IPS DF 4.7 (cell line): ENCODE data around the gene NOXA1.
A peak's percentile ranks its signal among the peaks of the same experiment; 100 is the strongest.
"Not testable (repeated sequence)": the region's sequence is repeated elsewhere in the genome, so short reads cannot be mapped to it uniquely, and the experiment has no call there.

Experiments
- DNase-seq: peaks from one replicate; pipeline ENCODE4 v3.0.0-alpha.2; 2013; ENCODE audit warnings: low spot score; ENCODE audit errors: extremely low read depth

The NOXA1 gene

DNA sequence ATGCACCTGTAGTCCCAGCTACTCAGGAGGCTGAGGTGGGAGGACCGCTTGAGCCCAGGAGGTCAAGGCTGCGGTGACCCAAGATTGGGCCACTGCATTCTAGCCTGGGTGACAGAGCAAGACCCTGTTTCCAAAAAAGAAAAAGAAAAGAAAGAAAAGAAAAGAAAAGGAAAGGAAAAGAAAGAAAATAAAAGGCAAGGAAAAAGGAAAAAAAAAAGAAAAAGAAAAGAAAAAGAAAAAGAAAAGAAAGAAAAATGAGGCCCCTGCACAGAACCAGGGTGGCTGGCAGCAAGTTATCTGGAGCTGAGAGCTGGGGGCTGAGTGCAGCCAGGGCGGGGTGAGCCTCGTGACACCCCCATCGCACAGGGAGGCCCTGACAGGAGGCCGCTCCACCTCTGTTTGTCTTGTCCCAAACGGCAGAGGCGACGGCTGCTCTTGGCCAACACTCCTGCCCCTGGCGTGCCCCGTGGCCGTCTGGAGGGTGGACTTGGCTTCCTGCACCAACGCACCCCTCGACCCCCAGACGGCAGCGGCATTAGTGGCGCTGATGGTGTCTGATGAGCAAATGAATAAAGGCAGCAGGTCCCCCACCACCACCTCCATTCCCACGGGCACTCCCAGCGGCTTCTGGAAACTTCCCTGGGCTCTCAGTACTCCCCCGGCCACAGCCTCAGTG is 17.0 kb upstream of the NOXA1 start:
- DNase-seq = no peak

DNA sequence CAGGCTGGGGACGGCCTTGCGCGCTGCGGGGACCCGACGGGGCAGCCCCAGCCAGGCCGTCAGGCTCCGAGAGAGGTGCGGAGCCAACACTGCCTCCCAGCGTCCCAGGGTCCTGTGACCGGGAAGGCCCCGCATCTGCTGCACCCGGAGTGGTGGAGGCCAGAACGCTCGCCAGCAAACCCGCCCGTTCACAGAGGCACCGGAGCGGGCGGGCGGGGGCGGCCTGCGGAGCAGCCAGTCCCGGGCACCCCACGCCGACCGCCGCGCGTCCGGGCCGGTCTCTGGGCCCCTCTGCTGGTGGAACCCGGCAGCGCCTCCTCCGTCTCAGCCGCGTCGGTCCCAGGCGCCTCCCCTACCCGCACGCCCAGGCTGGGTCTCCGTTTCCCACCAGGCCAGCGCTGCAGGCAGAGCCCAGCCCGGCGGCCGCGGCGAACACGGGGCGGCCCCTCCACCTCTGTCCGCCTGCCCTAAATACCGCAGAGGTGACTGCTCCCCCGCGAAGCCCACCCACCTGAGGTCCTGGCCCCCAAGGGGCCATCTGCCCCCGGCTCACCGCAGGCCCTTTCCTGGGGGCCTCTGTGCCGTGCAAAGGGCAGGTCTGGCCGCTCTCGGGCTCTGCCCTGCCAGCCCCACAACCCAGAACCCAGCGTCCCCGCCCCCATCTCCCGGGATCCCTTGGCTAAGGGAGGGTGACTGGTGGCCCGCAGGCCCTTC is 16.2 kb upstream of the NOXA1 start:
- peak; percentile 14 for DNase-seq

DNA sequence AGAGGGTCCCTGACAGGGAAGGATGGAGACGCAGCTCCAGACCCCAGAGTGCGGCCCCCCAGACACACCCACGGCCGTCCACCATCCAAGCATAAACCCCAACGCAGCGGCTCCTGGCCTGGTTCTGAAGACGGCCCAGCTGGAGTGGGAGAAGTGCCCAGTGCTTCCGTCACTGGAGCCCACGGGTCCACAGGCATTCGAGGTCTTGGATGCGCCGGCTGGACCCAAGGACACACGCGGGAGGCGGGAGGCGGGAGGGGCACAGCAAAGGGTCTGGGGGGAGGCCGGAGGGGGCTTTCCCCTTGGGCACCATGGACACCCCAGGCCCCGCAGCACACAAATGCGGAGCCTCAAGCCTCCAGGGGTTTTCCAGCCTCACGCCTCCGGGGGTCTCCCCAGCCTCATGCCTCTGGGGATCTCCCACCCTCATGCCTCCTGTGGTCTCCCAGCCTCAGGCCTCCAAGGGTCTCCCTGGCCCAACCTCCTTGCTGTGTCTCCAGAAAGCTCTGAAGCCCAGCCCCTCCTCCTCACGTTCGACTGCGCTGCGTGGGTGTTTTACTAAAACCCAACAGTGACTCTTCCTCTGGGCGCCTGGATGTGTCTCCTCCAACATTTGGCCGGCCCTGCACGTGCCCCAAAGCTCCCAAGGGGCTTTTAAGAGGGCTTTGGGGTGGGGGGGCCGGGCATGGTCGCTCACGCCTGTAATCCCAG is 15.4 kb upstream of the NOXA1 start:
- no peak for DNase-seq

DNA sequence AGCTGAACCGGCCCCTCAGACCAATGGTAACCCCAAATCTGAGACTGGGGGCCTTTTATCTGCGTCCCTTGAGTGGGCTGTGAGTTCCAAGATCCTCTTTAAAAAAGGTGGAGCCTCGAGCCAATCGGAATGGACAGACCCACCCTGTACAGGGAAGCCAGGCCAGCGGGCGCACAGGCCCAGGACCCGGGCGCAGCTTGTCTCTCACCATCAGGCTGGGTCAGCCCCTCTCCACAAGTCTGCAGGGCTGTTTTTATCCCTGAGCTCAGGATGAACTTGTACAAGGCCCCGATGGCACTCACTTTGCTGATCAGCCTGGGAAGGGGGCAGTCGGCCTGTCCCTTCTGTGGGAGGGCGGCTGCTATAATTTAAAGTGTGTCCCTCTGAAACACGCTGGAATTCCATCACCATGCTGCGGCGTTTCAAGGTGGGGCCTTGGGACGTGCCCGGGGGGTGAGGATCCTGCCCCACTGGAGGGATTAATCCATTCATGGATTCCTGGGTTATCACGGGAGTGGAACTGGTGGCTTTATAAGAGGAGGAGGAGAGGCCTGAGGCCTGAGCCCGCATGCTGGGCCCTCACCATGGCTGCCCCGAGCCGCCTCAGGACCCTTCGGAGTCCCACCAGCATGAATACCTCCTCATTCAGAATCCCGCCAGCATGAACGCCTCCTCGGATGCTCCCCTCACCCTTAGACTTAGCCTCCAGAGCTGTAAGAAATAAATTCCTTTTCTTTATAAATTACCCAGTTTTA is 14.4 kb upstream of the NOXA1 start:
- DNase-seq = no peak

DNA sequence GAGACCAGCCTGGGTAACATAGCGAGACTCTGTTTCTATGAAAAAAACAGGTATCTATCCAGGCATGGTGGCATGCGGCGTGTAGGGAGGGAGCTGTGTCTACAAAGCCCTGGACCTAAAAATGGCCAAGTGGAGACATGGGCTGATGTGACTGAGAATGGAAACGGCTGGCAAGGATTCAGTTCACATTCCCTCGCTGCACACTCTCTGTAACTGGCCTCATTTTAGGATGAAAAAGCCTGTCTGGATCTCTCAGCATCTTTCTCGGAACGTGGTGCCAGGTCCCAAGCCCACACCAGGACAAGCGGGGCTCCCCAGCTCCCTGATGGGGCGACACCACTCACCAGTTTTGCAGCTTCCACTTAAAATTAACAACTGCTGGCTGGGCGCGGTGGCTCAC is 13.7 kb upstream of the NOXA1 start:
- DNase-seq = no peak

DNA sequence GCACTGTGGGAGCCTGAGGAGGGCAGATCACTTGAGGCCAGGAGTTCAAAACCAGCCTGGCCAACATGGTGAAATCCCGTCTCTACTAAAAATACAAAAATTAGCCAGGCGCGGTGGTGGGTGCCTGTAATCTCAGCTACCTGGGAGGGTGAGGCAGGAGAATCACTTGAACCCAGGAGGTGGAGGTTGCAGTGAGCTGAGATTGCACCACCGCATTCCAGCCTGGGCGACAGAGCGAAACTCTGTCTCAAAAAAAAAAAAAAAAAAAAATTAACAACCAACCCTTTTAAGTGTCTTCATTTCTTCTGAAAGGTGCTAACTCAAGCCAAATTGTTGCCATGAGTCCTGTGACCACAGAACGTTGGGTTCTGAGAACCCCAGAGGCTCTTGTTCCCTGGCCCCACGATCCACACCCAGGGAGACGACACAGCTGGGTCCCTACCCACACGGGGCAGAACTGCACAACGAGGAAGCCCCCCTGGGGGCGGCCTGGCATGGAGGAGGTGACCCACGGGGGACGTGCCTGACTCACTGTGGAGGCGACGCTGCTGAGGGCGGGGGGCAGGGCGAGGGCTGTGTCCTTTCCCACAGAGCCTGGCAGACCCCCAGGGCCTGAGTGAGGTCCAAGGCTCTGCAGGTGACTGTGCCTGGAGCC is 12.8 kb upstream of the NOXA1 start:
- not testable (repeated sequence) for DNase-seq

DNA sequence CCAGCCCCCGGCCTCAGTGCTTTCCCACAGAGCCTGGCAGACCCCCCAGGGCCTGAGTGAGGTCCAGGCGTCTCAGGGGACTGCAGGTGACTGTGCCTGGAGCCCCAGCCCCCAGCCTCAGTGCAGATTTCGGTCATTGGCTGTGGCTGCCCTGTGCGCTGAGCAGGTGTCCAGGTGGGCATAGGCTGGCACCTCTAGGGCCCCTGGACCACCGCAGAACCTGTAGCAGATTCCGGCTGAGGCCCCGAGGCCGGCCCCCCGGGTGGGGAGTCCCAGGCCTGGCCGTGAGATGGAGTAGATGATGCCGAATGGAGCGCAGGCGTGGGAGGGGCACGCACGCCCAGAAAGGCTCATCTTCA is 12.3 kb upstream of the NOXA1 start:
- no peak for DNase-seq

DNA sequence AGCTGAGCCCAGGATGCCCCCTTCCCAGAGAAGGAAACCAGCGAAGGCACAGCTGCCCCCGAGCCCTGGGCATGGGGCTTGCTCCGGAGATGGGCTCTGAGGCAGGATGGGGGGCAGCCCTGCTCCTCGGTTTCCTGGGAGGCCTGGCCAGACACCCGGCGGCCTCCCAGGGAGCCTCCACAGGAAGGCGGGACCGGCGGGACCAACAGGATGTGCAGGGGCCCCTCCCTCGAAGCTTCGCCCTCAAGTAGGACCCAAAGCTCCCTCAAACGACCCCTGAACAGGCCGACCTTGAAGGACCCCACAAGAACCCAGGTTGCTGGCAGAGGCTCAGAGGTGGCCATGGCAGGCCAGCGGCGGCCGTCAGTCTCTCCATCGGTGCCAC is 11.9 kb upstream of the NOXA1 start:
- no peak for DNase-seq

DNA sequence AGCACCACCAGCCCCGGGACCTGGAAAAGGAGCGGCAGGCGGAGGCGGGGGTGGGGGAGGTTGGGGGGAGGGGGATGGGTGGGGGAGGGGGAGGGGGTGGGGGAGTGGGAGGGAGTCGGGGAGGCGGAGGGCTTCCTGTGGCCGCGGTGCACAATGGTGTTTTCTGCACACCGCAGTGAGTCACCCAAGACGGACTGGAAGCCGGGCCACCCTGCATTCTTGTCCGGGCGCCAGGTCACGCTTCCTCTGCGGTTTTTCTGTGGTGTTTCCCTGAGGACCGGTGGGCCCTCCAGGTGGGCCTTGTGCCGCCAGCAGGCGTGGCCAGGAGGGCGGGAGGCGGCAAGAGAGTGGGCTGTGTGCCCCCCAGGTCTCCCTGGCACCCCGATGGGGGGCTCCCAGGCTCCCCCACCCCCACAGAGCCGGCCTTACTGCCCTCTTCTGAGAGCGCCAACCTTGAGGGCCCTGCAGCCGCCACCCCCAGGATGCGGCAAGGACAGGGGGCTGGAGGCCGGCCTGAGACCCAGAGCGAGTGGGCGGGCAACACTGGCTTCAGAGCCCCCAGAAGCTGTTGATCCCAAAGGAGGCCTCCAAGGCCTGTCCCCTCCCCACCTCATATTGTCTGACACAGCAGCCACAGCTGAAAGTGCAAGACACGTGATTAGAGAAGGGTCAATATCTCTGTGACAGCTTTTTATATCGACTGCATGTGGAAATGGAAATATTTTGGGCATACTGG is 11.4 kb upstream of the NOXA1 start:
- DNase-seq = no peak

DNA sequence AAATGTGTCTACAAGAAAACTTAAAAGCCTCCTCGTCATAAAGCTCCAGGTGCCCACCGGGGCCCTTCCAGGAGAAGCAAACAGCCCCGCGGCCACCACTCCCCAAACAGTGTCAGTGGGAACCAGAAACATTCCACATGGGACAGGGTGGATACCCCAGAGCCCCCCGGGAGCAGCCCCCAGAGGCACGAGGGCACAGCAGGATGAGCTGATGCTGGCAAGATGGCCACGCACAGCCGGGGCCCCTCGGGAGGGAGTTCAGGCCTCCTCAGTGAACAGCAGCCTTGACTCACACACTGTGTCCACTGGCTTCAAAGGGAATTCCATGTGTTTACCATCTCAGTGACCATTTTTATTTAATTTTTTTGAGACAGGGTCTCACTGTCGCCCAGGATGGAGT is 10.8 kb upstream of the NOXA1 start:
- no peak for DNase-seq

DNA sequence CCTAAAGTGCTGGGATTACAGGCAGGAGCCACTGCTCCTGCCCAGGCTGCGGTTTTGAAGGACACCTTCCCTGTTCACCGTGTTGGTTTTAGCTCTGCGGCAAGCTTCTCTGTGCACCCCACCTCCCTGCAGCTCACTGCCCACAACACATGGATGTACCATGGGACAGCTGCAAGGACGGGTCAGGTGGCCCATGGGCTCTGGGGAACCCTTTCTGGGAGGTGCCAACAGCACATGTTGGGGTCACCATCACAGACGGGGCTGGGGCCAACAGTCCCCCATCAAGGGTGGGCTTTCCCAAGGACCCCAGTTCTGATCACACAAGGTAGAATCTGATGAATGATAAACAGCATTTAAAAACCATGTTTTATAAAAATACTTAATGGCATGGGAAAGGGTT is 7.7 kb upstream of the NOXA1 start:
- no peak for DNase-seq

DNA sequence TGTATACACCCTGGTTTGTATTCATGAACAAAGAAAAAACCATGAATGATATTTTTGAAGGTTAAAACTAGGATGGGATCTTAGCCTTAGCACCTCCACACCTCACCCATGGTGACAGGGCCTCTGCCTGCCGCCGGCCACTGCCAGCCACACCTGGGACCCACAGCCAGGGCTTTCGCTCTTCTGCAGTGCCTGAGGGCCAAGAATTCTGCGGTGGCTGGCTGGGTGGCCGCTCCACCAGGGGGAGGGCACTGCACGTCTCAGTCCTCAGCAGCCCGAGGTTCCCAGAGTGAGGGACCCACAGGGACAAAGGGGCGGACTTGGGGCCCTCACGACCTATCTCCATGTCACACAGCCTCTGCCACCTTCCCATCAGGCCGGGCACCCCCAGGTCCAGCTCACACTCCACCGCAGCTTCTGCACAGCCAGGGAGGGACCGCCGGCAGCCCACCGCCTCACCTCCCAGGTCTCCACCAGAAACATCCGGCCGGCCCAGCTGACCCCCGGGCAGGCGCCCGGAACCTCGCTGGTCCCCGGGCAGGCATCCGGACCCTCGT is 7.1 kb upstream of the NOXA1 start:
- DNase-seq = no peak

DNA sequence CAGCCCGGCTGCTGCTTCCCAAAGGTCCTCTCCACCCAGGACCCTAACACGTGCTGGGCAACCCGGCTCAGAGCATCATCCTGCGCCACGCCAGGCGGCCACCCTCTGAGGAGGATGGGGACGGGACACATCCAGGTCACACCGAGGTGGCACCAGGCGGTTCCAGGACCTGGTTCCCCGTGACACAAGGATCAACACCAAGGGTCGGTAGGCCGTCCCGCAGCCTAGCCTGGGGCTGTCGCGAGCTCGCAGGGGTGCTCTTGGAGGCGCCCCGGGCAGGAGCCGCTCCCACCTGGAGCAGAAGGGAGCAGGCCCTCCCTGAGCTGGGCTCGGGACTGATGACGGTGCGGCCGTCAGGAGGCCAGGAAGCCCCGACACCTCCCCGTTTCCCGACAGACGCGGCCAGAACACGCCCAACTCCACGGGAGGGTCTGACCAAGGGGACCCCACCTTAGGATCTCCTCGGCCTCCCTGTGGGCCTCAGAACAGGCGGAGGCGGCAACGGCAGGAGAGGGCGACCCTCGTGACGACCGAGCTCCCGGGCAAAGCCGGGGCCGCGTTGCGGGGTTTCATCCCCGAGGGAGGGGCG is 6.5 kb upstream of the NOXA1 start:
- no peak for DNase-seq

DNA sequence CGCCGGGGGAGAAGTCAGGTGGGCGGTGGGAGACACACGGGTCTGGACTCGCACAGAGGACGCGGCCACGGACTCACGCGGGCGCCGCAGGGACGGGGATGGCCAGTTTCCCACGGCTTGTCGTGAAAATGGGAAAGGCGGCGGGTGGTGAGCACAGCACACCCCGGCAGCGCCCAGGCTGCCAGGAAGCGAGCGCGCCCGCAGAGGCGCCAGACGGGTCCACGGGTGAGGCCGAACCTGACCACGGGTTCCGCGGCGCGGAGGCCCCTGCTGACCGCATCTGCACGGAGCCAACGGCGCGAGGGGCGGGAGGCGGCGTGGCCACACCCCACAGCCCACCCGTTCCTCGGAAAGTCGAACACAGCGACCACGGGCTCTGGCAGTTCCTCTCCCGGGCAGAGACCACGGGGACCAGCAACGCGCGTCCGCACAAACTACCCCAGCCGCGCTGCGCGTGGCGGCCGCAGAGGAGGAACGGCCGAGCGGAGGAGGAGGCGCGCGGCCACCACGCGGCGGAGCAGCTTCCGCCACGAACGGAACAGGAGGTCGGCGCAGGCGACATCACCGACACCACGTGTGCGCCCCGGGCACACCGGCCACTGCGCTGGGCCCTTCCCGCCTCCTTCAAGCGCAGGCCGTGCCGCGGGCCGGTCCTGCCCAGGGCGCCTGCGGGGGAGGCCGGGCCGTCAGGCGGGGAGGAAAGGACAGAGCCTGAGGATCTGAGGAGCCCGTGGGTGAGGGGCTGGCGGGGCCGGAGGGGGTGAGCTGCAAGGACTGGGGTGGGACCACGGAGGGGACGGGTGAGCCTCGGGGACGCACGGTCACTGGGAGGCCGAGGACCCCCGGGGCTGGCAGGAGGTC is 5.8 kb upstream of the NOXA1 start:
- no peak for DNase-seq

DNA sequence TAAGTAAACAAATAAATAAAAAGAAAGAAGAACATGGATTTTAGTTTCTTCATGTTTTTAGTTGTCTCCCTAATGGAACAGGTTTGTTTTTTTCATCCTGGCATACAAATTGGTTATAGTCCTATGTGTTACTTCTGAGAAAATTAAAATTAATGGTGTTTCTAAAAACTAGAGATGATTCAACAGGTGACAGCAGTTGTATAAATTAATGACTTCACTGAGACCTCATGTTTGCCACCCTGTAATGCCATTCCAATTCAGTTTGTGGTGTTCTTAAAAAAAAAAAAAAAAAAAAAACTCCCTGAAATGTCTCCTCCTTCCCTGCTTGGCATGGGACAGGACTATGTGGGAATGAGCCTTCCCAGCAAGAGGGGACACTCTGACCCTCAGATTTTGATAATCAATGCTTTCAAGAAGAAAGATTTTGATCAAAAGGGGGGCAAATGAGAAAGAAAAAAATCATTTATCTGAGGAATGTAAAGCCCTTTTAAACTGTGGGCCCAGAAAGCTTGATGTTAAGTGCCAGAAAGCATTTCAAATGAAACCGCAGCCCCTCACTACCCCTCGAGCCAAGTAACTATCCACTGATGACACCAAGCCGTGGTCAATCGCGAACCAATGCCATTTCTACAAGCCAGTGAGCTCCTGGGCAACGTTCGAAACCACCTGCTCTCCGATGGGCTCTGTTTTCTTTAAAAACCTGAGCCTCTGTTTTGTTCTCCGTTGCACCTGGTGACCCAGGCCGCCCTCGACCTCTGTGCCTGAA is 1.2 kb upstream of the NOXA1 start:
- DNase-seq = no peak

DNA sequence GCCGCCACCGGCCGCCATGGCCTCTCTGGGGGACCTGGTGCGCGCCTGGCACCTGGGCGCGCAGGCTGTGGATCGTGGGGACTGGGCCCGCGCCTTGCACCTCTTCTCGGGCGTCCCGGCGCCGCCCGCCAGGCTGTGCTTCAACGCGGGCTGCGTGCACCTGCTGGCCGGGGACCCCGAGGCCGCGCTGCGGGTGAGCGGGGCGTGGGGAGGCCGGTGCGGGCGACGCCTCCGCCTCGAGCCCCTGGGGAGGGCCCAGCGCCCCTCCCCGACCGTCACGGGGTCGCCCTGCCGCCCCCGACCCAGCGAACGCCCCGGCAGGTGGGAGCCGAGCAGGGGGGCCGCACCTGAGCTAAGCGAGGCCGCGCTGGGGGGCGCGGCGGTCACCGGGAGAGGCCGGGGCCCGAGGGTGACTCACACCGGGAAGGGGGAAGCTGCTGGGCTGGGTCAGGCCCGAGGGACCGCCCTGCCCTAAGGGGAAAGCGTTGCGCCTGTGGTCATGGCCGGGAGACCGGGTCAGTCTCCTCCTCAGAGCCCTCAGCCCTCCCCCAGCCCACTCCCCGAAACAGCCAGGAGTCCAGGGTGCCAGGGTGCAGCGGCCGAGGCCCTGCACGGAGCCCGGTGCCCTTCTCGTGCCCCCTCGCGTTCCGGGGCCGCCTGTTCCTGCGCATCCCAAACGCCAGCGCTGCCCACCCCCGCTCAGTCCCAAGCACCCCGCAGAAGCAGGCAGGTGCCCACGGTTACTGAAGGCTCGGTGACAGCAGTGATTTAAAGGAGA is 510 bp downstream of the NOXA1 start:
- no peak for DNase-seq

DNA sequence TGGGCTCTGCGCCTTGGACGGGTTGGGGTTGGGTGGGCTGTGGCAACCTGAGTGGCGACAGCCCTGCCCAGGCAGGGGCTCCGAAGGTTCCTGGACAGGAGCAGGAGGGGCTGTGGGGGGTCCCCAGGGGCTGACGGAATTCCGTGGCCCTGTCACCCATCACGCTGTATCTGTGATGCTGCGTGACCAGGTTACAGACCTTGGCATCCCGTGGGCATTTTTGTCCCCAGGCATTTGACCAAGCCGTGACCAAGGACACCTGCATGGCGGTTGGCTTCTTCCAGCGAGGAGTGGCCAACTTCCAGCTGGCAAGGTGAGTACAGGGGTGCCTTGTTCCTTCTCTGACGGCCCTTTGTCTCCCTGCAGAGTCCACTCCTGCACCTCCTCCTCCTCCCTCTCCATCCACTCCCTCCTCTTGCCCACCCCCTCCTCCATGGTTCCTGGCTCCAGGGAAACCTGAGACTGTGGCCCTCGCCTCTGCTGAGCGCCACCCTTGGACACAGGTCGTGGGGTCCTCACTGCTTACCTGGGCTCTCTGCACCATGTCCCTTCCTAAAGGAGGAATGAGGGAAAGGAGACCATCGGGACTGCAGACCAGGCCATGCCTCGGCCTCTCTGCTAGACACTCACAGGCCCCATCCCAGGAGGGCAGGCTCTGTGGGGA is 3.0 kb downstream of the NOXA1 start:
- no peak for DNase-seq
